WTC11 (cell line): ENCODE results near the gene MAGI2. TPM values are rescaled to one million over a fixed set of nuclear protein-coding genes. Genes with fewer than 3 reads are reported as not detected.

ENCODE experiments used
- ATAC-seq: fragments of 200-7000 bp; cut with Tn5 transposase; 2 replicates; pipeline ENCODE4 v1.10.0; 2021; ENCODE audit warnings: mild to moderate bottlenecking, moderate library complexity
- CTCF ChIA-PET: fragments of 300-600 bp; sonication (Branson Sonifier 250); formaldehyde crosslinking; loops from one replicate; lab custom pipeline; 2021; ENCODE audit warnings: antibody characterized with exemption; lab: Charles Lee
- POLR2A ChIA-PET: fragments of 350-600 bp; sonication (Branson Sonifier 250); formaldehyde crosslinking; loops from one replicate; lab custom pipeline; 2021; ENCODE audit warnings: antibody characterized with exemption; lab: Charles Lee
- DNase-seq: peaks from one replicate; pipeline ENCODE4 v3.0.0; 2021; ENCODE audit warnings: low spot score
- H3K27ac Mint-ChIP-seq: 2 replicates; pipeline ENCODE4 v1.8.0; 2021; ENCODE audit warnings: mixed read lengths
- H3K27me3 Mint-ChIP-seq: 2 replicates; pipeline ENCODE4 v1.8.0; 2021; ENCODE audit warnings: low read depth, mild to moderate bottlenecking, moderate library complexity, mixed read lengths
- H3K36me3 Mint-ChIP-seq: 2 replicates; pipeline ENCODE4 v1.8.0; 2021; ENCODE audit warnings: mixed read lengths
- H3K4me1 Mint-ChIP-seq: 2 replicates; pipeline ENCODE4 v1.8.0; 2022; ENCODE audit warnings: mixed read lengths
- H3K4me3 Mint-ChIP-seq: 2 replicates; pipeline ENCODE4 v1.8.0; 2021; ENCODE audit warnings: mild to moderate bottlenecking, moderate library complexity, mixed read lengths
- H3K9me3 Mint-ChIP-seq: 2 replicates; pipeline ENCODE4 v1.8.0; 2021; ENCODE audit warnings: mixed read lengths
- AFF4 ChIP-seq: sonication (generic); formaldehyde crosslinking; IDR thresholded peaks from 2 replicates; pipeline ENCODE4 v1.8.1; 2023; ENCODE audit warnings: mild to moderate bottlenecking, missing genetic modification reagents, borderline replicate concordance
- AR ChIP-seq: fragments of 250-450 bp; sonication (Bioruptor Pico); IDR thresholded peaks from 2 replicates; pipeline ENCODE4 v1.9.0; 2021; ENCODE audit warnings: mild to moderate bottlenecking
- EMX1 ChIP-seq: fragments of 250-450 bp; sonication (Bioruptor Pico); IDR thresholded peaks from 2 replicates; pipeline ENCODE4 v1.8.0; 2021; ENCODE audit warnings: mild to moderate bottlenecking
- FOXK1 ChIP-seq: sonication (generic); formaldehyde crosslinking; IDR thresholded peaks from 2 replicates; pipeline ENCODE4 v1.8.0; 2022; ENCODE audit warnings: mild to moderate bottlenecking, moderate library complexity, missing genetic modification reagents
- FOXP1 ChIP-seq: sonication (generic); formaldehyde crosslinking; IDR thresholded peaks from 2 replicates; pipeline ENCODE4 v1.8.0; 2022; ENCODE audit warnings: missing genetic modification reagents, mild to moderate bottlenecking, moderate library complexity, borderline replicate concordance
- FOXP4 ChIP-seq: sonication (generic); formaldehyde crosslinking; IDR thresholded peaks from 2 replicates; pipeline ENCODE4 v1.8.0; 2022; ENCODE audit warnings: mild to moderate bottlenecking, missing genetic modification reagents
- GTF2I ChIP-seq: fragments of 250-450 bp; sonication (Bioruptor Pico); conservative IDR thresholded peaks from 2 replicates; pipeline ENCODE4 v1.4.0; 2021; ENCODE audit warnings: mild to moderate bottlenecking
- IRF2 ChIP-seq: sonication (generic); formaldehyde crosslinking; IDR thresholded peaks from 2 replicates; pipeline ENCODE4 v1.8.0; 2022; ENCODE audit warnings: low read depth, missing genetic modification reagents, borderline replicate concordance
- MLX ChIP-seq: sonication (generic); formaldehyde crosslinking; IDR thresholded peaks from 2 replicates; pipeline ENCODE4 v1.8.1; 2023; ENCODE audit warnings: mild to moderate bottlenecking, missing genetic modification reagents, moderate library complexity
- MXD4 ChIP-seq: fragments of 250-450 bp; sonication (Bioruptor Pico); IDR thresholded peaks from 2 replicates; pipeline ENCODE4 v1.8.0; 2021; ENCODE audit warnings: mild to moderate bottlenecking, moderate library complexity, borderline replicate concordance
- NFYB ChIP-seq: sonication (generic); formaldehyde crosslinking; conservative IDR thresholded peaks from 2 replicates; pipeline ENCODE4 v1.8.0; 2022; ENCODE audit warnings: low read depth, missing genetic modification reagents
- OVOL2 ChIP-seq: fragments of 250-450 bp; sonication (Bioruptor Pico); IDR thresholded peaks from 2 replicates; pipeline ENCODE4 v1.9.0; 2021; ENCODE audit warnings: mild to moderate bottlenecking, borderline replicate concordance
- PREB ChIP-seq: sonication (generic); formaldehyde crosslinking; IDR thresholded peaks from 2 replicates; pipeline ENCODE4 v1.8.1; 2022; ENCODE audit warnings: mild to moderate bottlenecking, missing genetic modification reagents, moderate library complexity, borderline replicate concordance
- RELA ChIP-seq: sonication (generic); formaldehyde crosslinking; IDR thresholded peaks from 2 replicates; pipeline ENCODE4 v1.8.1; 2022; ENCODE audit warnings: missing genetic modification reagents, mild to moderate bottlenecking, borderline replicate concordance
- SP1 ChIP-seq: sonication (generic); formaldehyde crosslinking; conservative IDR thresholded peaks from 2 replicates; pipeline ENCODE4 v1.8.1; 2022; ENCODE audit warnings: missing genetic modification reagents
- ZNF416 ChIP-seq: fragments of 250-450 bp; sonication (Bioruptor Pico); IDR thresholded peaks from 2 replicates; pipeline ENCODE4 v1.9.0; 2021; ENCODE audit warnings: mild to moderate bottlenecking, inconsistent platforms
- ZSCAN18 ChIP-seq: fragments of 250-450 bp; sonication (Bioruptor Pico); IDR thresholded peaks from 2 replicates; pipeline ENCODE4 v2.1.2; 2022; ENCODE audit warnings: mild to moderate bottlenecking, moderate library complexity
- total RNA-seq: library from RNA; stranded (reverse); gene quantifications from 3 replicates; pipeline ENCODE4 v1.2.3, GENCODE V29; 2021

Gene MAGI2
- total RNA-seq, 1 experiment from 2014 or later = 26.6 TPM

GRCh38 chr7:78783179-78783962 is 670.1 kb downstream of the MAGI2 start (continued):
- no peak for TF ChIP-seq IRF2 (CRISPR knock-in tag)

GRCh38 chr7:78780560-78780959 is 672.9 kb downstream of the MAGI2 start:
- ChIA-PET POLR2A (no interaction called here), CTCF (no interaction called here)
- Mint-ChIP-seq H3K27ac (0 out of 2 replicates have a peak overlapping the region, but pooled peaks have one; percentile 66), H3K4me1 (peaks cover 36% of the 10 kb centered on the region), H3K9me3 (no peaks in the 10 kb centered on the region), H3K36me3 (no peaks in the 10 kb centered on the region), H3K4me3 (no peak overlapping the region), H3K27me3 (no peaks in the 10 kb centered on the region)
- TF ChIP-seq NFYB (CRISPR knock-in tag) (no peak), AFF4 (CRISPR knock-in tag) (no peak), FOXP4 (CRISPR knock-in tag) (no peak), OVOL2 (CRISPR knock-in tag) (no peak), SP1 (CRISPR knock-in tag) (no peak), EMX1 (CRISPR knock-in tag) (no peak), MLX (CRISPR knock-in tag) (no peak), GTF2I (CRISPR knock-in tag) (no peak), ZSCAN18 (no peak), FOXK1 (CRISPR knock-in tag) (no peak)
- DNase-seq (no peak), ATAC-seq (no peak)

GRCh38 chr7:78779788-78780187 is 673.7 kb downstream of the MAGI2 start:
- no peak for DNase-seq
- no peaks in the 10 kb centered on the region for H3K36me3 Mint-ChIP-seq
- H3K4me1 Mint-ChIP-seq = peaks cover 36% of the 10 kb centered on the region
- POLR2A ChIA-PET = no interaction called here
- CTCF ChIA-PET = interaction anchor here (0.6 to 1.2 kb wide), 6 partner anchors 13 to 290 kb away, joined by 3 to 4 read pairs (median 3); no protein-coding TSS in a partner anchor
- ATAC-seq = no peak
- no peak overlapping the region; the same call in 1 of the 2 replicates for H3K27ac Mint-ChIP-seq
- no peaks in the 10 kb centered on the region for H3K9me3 Mint-ChIP-seq
- H3K27me3 Mint-ChIP-seq = no peaks in the 10 kb centered on the region
- H3K4me3 Mint-ChIP-seq = no peak overlapping the region
- TF ChIP-seq FOXK1 (CRISPR knock-in tag) (no peak), FOXP1 (CRISPR knock-in tag) (no peak), AR (CRISPR knock-in tag) (no peak), MXD4 (CRISPR knock-in tag) (no peak), PREB (CRISPR knock-in tag) (no peak), MLX (CRISPR knock-in tag) (no peak), ZNF416 (CRISPR knock-in tag) (no peak), RELA (CRISPR knock-in tag) (no peak)
